Gastrocnemius medialis (tissue), 4 donors: ENCODE data around the gene SHOC2. TPM values are rescaled to one million over a fixed set of nuclear protein-coding genes. Genes with fewer than 3 reads are reported as not detected.

Experiments
- ATAC-seq, 2 donors: fragments of 150-250 bp; one replicate each; pipeline ENCODE4 v1.9.1; 2016
- DNase-seq, 2 donors: peaks; one replicate each; pipeline ENCODE4 v3.0.0-alpha.2; 2019
- H3K27ac ChIP-seq, 4 donors: fragments of 200-600 bp; sonication (generic); 1 replicate in 1 of 4; 2 replicates in 3 of 4; pipeline ENCODE4 v1.5.1; 2016 to 2018; ENCODE audit warnings: mild to moderate bottlenecking in 2 of 4, moderate library complexity in 1 of 4
- H3K27me3 ChIP-seq, 3 donors: fragments of 200-600 bp; sonication (generic) in 2 of 3; 1 replicate in 1 of 3; 2 replicates in 2 of 3; pipeline versions ENCODE4 v1.5.1 to v1.6.0; 2016 to 2019; ENCODE audit warnings: mild to moderate bottlenecking in 1 of 3, moderate library complexity in 1 of 3
- H3K36me3 ChIP-seq, 2 donors: fragments of 200-600 bp; sonication (generic) in 1 of 2; one replicate each; pipeline ENCODE4 v1.5.1; 2017 to 2018
- H3K4me1 ChIP-seq, 2 donors: fragments of 200-600 bp; sonication (generic) in 1 of 2; one replicate each; pipeline ENCODE4 v1.5.1; 2016 to 2017; ENCODE audit warnings: mild to moderate bottlenecking in 2 of 2
- H3K4me3 ChIP-seq, 4 donors: fragments of 200-600 bp; sonication (generic) in 3 of 4; 1 replicate in 1 of 4; 2 replicates in 3 of 4; pipeline ENCODE4 v1.5.1; 2016 to 2019; ENCODE audit warnings: mild to moderate bottlenecking in 2 of 4
- H3K9me3 ChIP-seq, 3 donors: fragments of 200-600 bp; sonication (generic) in 2 of 3; 1 replicate in 1 of 3; 2 replicates in 2 of 3; pipeline ENCODE4 v1.5.1; 2016 to 2019
- CTCF ChIP-seq, 5 experiments: fragments of 450-650 bp in 3 of 5; fragments of 200-600 bp in 2 of 5; sonication (generic) in 2 of 5; IDR thresholded peaks in 4 of 5; conservative IDR thresholded peaks in 1 of 5; 1 replicate in 4 of 5; 2 replicates in 1 of 5; pipeline ENCODE4 v1.5.1; 2016 to 2019; ENCODE audit warnings: antibody characterized with exemption in 5 of 5, mild to moderate bottlenecking in 3 of 5, moderate library complexity in 3 of 5
- POLR2A ChIP-seq, 2 donors: fragments of 450-650 bp; IDR thresholded peaks; one replicate each; pipeline ENCODE4 v1.6.1; 2017; ENCODE audit warnings: antibody characterized with exemption in 2 of 2, mild to moderate bottlenecking in 2 of 2, moderate library complexity in 2 of 2
- in situ Hi-C, 4 donors: fragments of 200-750 bp; cut with MboI; loops; one replicate each; pipeline versions ENCODE4 v1.15.0 to v1.8.0; 2017; ENCODE audit warnings: low sequenced_read_pairs in 4 of 4
- intact Hi-C: fragments of 100-400 bp; cut with DNase I; formaldehyde crosslinking; loops from one replicate; pipeline ENCODE4 v1.15.1; 2023; ENCODE audit warnings: low total_unique reads
- total RNA-seq, 4 donors: library from RNA; depleted of rRNA; stranded (reverse); fragments of >200 nt; gene quantifications; one replicate each; pipeline versions ENCODE4 v1.1.0 to v1.2.3, GENCODE V29; 2016

The SHOC2 gene
- total RNA-seq, 4 donors from 2014 or later, result 35.3 to 51.5 (median 43.5) TPM

DNA sequence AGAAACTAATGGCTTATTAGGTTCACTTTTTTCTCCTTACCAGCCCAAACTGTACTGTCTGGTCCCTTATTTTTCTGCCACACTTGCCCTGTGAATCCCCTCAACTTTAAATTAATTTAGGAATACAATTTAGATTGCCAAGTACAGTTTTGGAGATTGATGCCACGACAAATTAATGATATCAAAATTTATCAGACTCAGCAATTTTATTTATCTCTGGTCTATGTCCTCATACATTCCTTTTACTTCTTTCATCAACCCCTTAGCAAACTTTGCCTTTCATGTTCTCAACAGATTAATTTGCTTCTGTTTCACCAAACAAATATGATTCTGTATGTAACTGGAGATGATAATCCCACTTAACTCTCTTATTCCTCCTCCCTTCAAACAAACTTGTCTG is 38.2 kb downstream of the SHOC2 start:
- peaks cover 18 to 23% of the 10 kb centered on the region in 2 donors for H3K4me1 ChIP-seq
- in situ Hi-C loops, result no loop called here

DNA sequence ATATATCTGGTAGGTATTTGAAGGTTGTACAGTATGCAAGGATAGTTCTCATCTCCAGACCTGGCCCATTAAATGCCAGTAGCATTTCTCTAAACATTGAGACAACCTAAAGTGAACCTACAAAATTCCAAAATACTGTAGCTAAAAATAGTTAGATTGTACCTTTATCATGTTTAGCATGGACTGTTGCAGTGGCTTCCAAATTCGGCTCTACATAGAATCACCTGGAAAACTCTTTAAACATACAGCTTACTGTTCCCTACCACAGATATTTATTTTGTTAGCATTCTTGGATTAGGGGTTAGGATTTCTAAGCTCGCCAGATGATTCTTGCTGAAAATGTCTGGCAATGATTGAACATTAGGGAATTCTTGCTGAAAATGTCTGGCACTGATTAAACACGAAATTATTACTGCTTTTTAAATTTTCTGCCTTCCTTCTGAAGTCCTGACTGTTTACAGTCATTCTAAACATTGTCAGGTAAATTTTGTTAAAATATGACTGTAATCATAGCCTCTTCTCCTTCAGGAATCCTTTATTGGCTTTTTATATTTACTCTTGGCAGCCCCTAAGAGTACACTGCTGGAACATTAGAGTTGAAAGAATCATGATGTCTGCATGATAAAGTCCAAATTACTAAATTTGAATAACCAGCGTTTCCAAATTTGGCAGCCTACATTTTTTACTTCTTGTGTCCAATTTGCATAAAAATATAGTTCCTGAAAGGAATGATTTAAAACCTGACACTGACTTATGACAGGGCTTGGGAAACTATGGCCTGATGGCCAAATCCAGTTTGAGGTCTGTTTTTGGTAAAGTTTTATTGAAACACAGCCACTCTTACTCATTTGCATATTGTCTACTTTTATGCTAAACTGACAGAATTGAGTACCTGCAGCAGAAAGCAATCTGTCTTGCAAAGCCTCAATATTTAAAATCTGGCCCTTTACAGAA is 40.3 kb downstream of the SHOC2 start:
- no peak for TF ChIP-seq POLR2A (IDR thresholded peaks at IDR 0.05)
- TF ChIP-seq CTCF (IDR thresholded peaks at IDR 0.05 in 4 of 5, conservative IDR thresholded peaks at IDR 0.05 in 1 of 5), result no peak
- in situ Hi-C loops, result no loop called here
- no peaks in the 10 kb centered on the region for H3K27me3 ChIP-seq
- DNase-seq (no peak), ATAC-seq (no peak)
- intact Hi-C loops, result no loop called here
- no peaks in the 10 kb centered on the region for H3K9me3 ChIP-seq
- peaks cover 21 to 26% of the 10 kb centered on the region in 2 donors for H3K4me1 ChIP-seq
- no peaks in the 10 kb centered on the region for H3K36me3 ChIP-seq
- H3K27ac ChIP-seq, result no peak overlapping the region
- no peak overlapping the region for H3K4me3 ChIP-seq

More for the DNA sequence above, 38.2 kb downstream of the SHOC2 start:
- ATAC-seq, result no peak
- H3K4me3 ChIP-seq, result no peak overlapping the region
- H3K9me3 ChIP-seq, result no peaks in the 10 kb centered on the region
- H3K27me3 ChIP-seq, result no peaks in the 10 kb centered on the region
- H3K27ac ChIP-seq, result no peak overlapping the region
- H3K36me3 ChIP-seq, result peaks cover 0 to under 1% of the 10 kb centered on the region in 2 donors
- intact Hi-C loops, result no loop called here
- TF ChIP-seq CTCF (IDR thresholded peaks at IDR 0.05 in 4 of 5, conservative IDR thresholded peaks at IDR 0.05 in 1 of 5) (no peak), POLR2A (IDR thresholded peaks at IDR 0.05) (no peak)
- no peak for DNase-seq

- peaks cover 28 to 30% of the 10 kb centered on the region in 2 donors for H3K4me1 ChIP-seq
- no peak for DNase-seq
- no peak for TF ChIP-seq POLR2A (IDR thresholded peaks at IDR 0.05)
- no peak for TF ChIP-seq CTCF (IDR thresholded peaks at IDR 0.05 in 4 of 5, conservative IDR thresholded peaks at IDR 0.05 in 1 of 5)
- H3K27ac ChIP-seq, result no peak overlapping the region
- in situ Hi-C loops, result no loop called here
- ATAC-seq, result no peak
- no peak overlapping the region for H3K4me3 ChIP-seq
- no peaks in the 10 kb centered on the region for H3K27me3 ChIP-seq
- intact Hi-C loops, result no loop called here
- no peaks in the 10 kb centered on the region for H3K9me3 ChIP-seq
- no peaks in the 10 kb centered on the region for H3K36me3 ChIP-seq
These were observed 40.9 kb downstream of the SHOC2 start for GRCh38 chr10:110960333-110960712.

GRCh38 chr10:110962443-110962842 is 43.0 kb downstream of the SHOC2 start:
- TF ChIP-seq POLR2A (IDR thresholded peaks at IDR 0.05) (no peak), CTCF (IDR thresholded peaks at IDR 0.05 in 4 of 5, conservative IDR thresholded peaks at IDR 0.05 in 1 of 5) (no peak)
- intact Hi-C loops, result no loop called here
- Histone ChIP-seq H3K27me3 (no peaks in the 10 kb centered on the region), H3K9me3 (no peaks in the 10 kb centered on the region), H3K27ac (no peak overlapping the region), H3K36me3 (no peaks in the 10 kb centered on the region), H3K4me3 (no peak overlapping the region), H3K4me1 (peaks cover 32 to 41% of the 10 kb centered on the region in 2 donors)
- DNase-seq (no peak), ATAC-seq (no peak)
- in situ Hi-C loops, result no loop called here
